Progenitor cell of endocrine pancreas (in vitro differentiated cells): ENCODE measurements around the gene LRRC27. TPM values are rescaled to one million over a fixed set of nuclear protein-coding genes. Genes with fewer than 3 reads are reported as not detected.

Experiments
- DNase-seq: peaks from one replicate; pipeline ENCODE4 v3.0.0; 2021; ENCODE audit warnings: low spot score; ENCODE audit not compliant: unreplicated experiment
- H3K27ac Mint-ChIP-seq: 2 replicates; pipeline ENCODE4 v1.8.0; 2021; ENCODE audit warnings: mild to moderate bottlenecking, moderate library complexity, mixed read lengths
- H3K27me3 Mint-ChIP-seq: 2 replicates; pipeline ENCODE4 v1.8.0; 2021; ENCODE audit warnings: mixed read lengths
- H3K36me3 Mint-ChIP-seq: 2 replicates; pipeline ENCODE4 v1.8.0; 2022; ENCODE audit warnings: mixed read lengths; ENCODE audit not compliant: insufficient read depth
- H3K4me1 Mint-ChIP-seq: 2 replicates; pipeline ENCODE4 v1.8.0; 2021; ENCODE audit warnings: low read depth, mixed read lengths
- H3K4me3 Mint-ChIP-seq: 2 replicates; pipeline ENCODE4 v1.8.0; 2021; ENCODE audit warnings: low read depth, mild to moderate bottlenecking, moderate library complexity, mixed read lengths
- H3K9me3 Mint-ChIP-seq: 2 replicates; pipeline ENCODE4 v1.8.0; 2021; ENCODE audit warnings: low read depth, mixed read lengths
- total RNA-seq: library from RNA; stranded (reverse); gene quantifications from 2 replicates; pipeline ENCODE4 v1.2.1, GENCODE V29; 2021
- TF ChIP-seq, protein P1 (sequence below): fragments of 200-600 bp; sonication (generic); IDR thresholded peaks from one replicate; pipeline ENCODE4 v1.5.0; 2021; ENCODE audit warnings: antibody characterized with exemption, mild to moderate bottlenecking; ENCODE audit not compliant: unreplicated experiment

Gene LRRC27
- total RNA-seq, 1 donor from 2014 or later = 22.1 TPM

DNA sequence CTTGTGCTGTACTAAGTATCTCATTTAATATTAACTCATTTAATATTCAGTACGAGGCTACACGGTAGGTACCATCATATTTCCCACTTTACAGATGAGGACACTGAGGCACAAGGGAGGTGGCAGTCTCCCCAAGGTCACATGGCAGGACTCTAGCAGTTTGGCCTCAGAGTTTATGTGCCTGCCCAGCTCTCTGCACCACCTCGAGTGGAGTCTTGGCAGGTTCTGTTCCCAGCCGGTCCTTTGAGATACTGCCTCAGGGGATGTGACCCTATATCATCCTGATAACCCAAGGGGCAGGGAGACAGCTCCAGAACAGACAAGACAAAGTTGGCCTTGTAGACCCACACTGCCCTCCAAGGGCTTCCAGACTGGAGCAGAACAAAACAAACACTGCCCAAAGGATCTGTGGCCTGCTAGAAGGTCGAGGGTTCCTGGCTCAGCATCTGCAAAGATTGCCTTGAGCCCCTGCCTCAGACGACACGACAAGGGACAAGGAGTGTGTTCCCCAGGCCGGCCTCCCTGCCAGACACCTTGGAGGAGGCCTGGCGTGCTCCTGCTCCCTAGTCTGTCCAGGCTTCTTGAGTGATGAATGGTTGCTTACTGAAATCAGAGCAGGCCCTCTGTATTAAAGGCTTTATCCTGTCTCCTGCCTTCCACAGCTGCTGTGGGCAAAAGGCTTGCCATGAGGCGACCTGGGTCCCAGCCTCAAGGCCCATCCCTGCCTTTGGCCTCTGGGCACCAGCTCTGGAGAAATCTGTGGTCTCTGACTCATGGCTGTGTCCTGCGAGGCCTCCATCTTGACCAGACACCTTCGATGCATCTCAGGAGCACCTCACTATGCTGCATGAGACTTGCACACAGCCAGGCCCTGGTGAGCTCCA, 61.1 kb downstream of the LRRC27 start:
- Mint-ChIP-seq H3K36me3 (no peaks in the 10 kb centered on the region), H3K4me1 (peaks cover 5% of the 10 kb centered on the region), H3K27me3 (no peaks in the 10 kb centered on the region), H3K27ac (no peak overlapping the region), H3K9me3 (peaks cover 8% of the 10 kb centered on the region), H3K4me3 (no peak overlapping the region)
- no peak for DNase-seq
- TF ChIP-seq, protein P1, sequence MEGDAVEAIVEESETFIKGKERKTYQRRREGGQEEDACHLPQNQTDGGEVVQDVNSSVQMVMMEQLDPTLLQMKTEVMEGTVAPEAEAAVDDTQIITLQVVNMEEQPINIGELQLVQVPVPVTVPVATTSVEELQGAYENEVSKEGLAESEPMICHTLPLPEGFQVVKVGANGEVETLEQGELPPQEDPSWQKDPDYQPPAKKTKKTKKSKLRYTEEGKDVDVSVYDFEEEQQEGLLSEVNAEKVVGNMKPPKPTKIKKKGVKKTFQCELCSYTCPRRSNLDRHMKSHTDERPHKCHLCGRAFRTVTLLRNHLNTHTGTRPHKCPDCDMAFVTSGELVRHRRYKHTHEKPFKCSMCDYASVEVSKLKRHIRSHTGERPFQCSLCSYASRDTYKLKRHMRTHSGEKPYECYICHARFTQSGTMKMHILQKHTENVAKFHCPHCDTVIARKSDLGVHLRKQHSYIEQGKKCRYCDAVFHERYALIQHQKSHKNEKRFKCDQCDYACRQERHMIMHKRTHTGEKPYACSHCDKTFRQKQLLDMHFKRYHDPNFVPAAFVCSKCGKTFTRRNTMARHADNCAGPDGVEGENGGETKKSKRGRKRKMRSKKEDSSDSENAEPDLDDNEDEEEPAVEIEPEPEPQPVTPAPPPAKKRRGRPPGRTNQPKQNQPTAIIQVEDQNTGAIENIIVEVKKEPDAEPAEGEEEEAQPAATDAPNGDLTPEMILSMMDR = no peak

DNA sequence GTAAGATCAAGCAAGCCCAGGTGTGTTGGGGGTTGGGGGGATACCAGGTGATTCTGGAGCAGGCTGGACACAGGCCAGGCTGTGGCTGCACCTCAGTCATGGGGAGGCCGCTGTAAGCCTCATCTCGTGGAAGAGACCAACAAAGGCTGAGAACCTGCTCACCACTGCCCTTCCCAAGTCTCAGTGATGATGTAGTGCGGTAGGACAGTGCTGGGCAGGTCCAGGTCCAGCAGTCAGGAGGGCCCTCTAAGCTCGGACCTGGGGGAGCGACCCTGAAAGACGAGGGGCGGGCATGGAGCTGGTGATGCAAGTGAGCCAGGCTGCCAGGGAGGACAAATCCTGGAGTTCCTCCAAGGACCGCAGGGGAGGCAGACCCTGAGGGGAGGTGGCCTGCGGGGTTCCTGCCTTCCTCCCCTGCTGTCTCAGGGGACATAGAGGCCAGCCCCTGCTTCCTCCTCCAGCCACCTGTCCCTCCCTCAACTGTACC, 61.7 kb downstream of the LRRC27 start:
- H3K4me3 Mint-ChIP-seq = no peak overlapping the region
- no peaks in the 10 kb centered on the region for H3K27me3 Mint-ChIP-seq
- H3K4me1 Mint-ChIP-seq = peaks cover 6% of the 10 kb centered on the region
- no peaks in the 10 kb centered on the region for H3K36me3 Mint-ChIP-seq
- H3K27ac Mint-ChIP-seq = no peak overlapping the region
- peaks cover 8% of the 10 kb centered on the region for H3K9me3 Mint-ChIP-seq
- TF ChIP-seq, protein P1 = no peak
- no peak for DNase-seq

DNA sequence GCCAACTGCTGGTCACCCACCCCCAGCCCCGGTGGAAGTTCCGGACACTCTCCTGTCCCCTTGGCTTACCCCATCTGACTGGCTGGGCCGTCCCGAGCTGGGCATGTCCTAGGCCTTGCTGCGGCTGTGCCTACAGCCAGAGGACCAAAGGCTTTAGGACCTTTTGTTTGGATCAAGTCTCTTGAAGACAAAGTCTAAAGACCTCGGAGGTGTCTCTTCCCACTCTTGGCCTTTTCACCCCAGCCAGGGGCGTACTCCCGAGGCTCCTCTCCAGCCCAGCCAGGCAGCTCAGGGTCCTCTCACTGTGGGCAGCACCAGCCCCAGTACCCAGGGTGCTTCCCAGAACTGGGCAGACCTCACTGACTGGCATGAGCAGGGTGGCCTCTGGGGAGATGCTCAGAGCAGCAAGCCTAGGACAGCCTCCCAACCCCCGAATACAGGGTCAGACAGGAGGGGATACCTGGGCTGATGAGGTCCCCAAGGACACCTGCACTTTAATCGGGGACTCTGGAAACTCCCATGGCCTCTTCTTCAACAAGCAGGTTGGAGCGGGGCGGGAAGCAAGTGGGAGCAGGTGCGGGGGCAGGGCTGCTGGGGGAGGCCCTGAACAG, 62.3 kb downstream of the LRRC27 start:
- peaks cover 8% of the 10 kb centered on the region for H3K9me3 Mint-ChIP-seq
- H3K36me3 Mint-ChIP-seq = no peaks in the 10 kb centered on the region
- H3K4me3 Mint-ChIP-seq = no peak overlapping the region
- no peak overlapping the region for H3K27ac Mint-ChIP-seq
- H3K4me1 Mint-ChIP-seq = peaks cover 6% of the 10 kb centered on the region
- no peak for DNase-seq
- H3K27me3 Mint-ChIP-seq = no peaks in the 10 kb centered on the region
- TF ChIP-seq, protein P1 = no peak

DNA sequence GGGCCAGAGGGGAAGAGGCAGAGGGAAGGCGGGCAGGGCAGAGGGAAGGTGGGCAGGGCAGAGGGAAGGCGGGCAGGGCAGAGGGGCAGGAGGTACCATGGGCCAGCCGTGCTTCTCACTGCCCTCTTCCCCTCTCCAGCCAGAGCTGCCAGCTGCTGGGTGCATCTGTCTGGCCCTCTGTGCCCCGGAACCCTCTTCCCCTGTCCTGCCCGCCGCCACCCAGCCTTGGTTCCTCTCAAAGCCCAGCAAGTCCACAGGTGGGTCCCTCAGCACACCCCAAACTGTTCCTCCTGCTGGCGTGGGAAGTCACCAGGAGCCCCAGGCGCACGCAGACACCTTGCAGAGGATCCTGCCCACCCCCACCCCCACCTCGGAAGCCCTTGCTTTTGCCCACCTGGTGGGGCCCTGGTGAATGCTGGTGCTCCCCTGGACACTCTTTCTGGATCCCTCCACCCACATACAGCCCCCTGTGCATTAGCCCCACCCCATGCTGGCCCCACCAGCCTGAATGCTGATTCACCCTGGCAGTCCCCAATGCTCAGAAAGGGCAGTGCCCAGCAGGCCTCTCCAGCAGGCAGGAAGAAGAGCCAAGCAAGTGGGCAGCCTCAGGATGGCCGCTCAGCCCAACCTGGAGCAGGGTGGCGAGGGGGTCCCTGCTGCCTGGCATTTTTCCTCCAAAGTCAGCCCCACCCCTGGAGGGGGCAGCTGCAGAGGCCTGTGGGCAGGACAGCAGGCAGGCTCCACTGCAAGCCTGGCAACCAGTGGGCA, 63.1 kb downstream of the LRRC27 start:
- H3K27ac Mint-ChIP-seq = no peak overlapping the region
- DNase-seq = no peak
- TF ChIP-seq, protein P1 = no peak
- no peak overlapping the region for H3K4me3 Mint-ChIP-seq
- H3K27me3 Mint-ChIP-seq = no peaks in the 10 kb centered on the region
- H3K9me3 Mint-ChIP-seq = peaks cover 8% of the 10 kb centered on the region
- peaks cover 6% of the 10 kb centered on the region for H3K4me1 Mint-ChIP-seq
- no peaks in the 10 kb centered on the region for H3K36me3 Mint-ChIP-seq
